Esophagus (tissue), 2 donors: ENCODE measurements around the gene AEBP2. TPM values are rescaled to one million over a fixed set of nuclear protein-coding genes. Genes with fewer than 3 reads are reported as not detected.

Experiments used
- H3K27ac ChIP-seq, 2 donors: one replicate each; pipeline ENCODE4 v1.5.1; 2013; ENCODE audit warnings: low read depth in 2 of 2, mild to moderate bottlenecking in 2 of 2, inconsistent platforms in 1 of 2, low read length in 1 of 2, moderate library complexity in 1 of 2
- H3K27me3 ChIP-seq, 2 donors: one replicate each; pipeline ENCODE4 v1.6.1; 2013; ENCODE audit warnings: low read length in 2 of 2, control low read depth in 1 of 2, mild to moderate bottlenecking in 1 of 2; ENCODE audit not compliant: insufficient read depth in 2 of 2, control insufficient read depth in 1 of 2
- H3K36me3 ChIP-seq, 2 donors: one replicate each; pipeline ENCODE4 v1.6.1; 2013; ENCODE audit warnings: low read length in 1 of 2; ENCODE audit not compliant: control insufficient read depth in 2 of 2, insufficient read depth in 2 of 2
- H3K4me1 ChIP-seq, 2 donors: one replicate each; pipeline ENCODE4 v1.6.1; 2013; ENCODE audit warnings: low read length in 1 of 2; ENCODE audit not compliant: control insufficient read depth in 2 of 2, insufficient read depth in 2 of 2
- H3K4me3 ChIP-seq, 2 donors: one replicate each; pipeline ENCODE4 v1.5.1; 2013; ENCODE audit warnings: low read length in 2 of 2, mild to moderate bottlenecking in 2 of 2, low read depth in 1 of 2, moderate library complexity in 1 of 2
- H3K9me3 ChIP-seq, 2 donors: one replicate each; pipeline ENCODE4 v1.6.1; 2013; ENCODE audit warnings: mild to moderate bottlenecking in 2 of 2, low read depth in 1 of 2, low read length in 1 of 2, moderate library complexity in 1 of 2; ENCODE audit not compliant: control insufficient read depth in 2 of 2, insufficient read depth in 1 of 2
- WGBS, 2 donors: extraction: QIAGEN DNeasy Blood & Tissue Kit; methylation state at CpG; one replicate each; pipeline ENCODE4 v1.1.7; 2013; 5-methylcytosine and 5-hydroxymethylcytosine counted together
- polyA plus RNA-seq, 2 donors: library from polyadenylated mRNA; stranded (reverse); fragments of 200-250 nt; gene quantifications; one replicate each; pipeline ENCODE4 v1.2.3, GENCODE V29; 2013
- donor health status: healthy with polysubstance abuse.
- donor health status: Bipolar disorder and iron deficiency.

The AEBP2 gene
- polyA plus RNA-seq, 2 donors, result 13.6 to 14.0 TPM

DNA sequence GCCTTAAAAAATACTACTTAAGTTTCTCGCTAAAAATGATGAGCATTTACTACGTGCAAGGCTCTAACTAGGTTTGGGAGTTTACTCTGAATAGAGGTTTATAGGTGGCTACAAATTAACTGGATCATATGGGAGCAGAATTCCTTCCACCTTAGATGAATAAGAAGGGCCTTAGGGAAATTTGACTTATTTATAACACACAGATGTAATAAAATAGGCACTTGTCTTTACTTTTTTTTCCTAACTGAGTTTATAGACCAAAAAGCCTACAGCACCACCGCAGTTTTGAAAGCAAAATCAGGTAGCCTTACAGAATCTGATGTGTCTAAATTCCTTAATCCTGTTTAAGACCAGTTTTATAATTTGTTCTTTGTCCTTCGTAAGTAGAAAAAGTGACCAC lies 10.5 kb downstream of the AEBP2 start:
- no peaks in the 10 kb centered on the region for H3K27me3 ChIP-seq
- H3K9me3 ChIP-seq, result no peaks in the 10 kb centered on the region
- 77 to 79% methylated on average over 4 of the region's 4 CpGs for WGBS, 2 donors
- H3K4me3 ChIP-seq, result no peak overlapping the region
- H3K27ac ChIP-seq, result no peak overlapping the region
- H3K4me1 ChIP-seq, result peaks cover under 1 to 2% of the 10 kb centered on the region in 2 donors
- H3K36me3 ChIP-seq, result no peaks in the 10 kb centered on the region

DNA sequence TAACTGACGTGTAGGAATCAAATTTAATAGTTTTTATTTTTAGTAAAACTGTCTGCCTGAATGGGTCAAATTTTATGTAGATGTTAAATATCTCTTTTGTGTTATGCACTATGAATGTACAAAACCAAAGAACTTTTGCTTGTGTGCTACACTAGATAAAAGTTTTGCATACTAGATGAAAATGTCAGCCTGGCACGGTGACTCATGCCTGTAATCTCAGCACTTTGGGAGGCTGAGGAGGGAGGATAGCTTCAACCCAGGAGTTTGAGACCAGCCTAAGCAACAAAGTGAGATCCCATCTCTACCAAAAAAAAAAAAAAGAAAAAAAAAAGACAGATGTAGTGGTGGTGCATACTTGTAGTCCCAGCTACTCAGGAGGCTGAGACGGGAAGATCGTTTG lies 11.1 kb downstream of the AEBP2 start:
- WGBS, 2 donors, result 80 to 84% methylated on average over 4 of the region's 4 CpGs
- H3K4me3 ChIP-seq, result no peak overlapping the region
- H3K4me1 ChIP-seq, result peaks cover 0 to 2% of the 10 kb centered on the region in 2 donors
- no peaks in the 10 kb centered on the region for H3K9me3 ChIP-seq
- H3K27me3 ChIP-seq, result no peaks in the 10 kb centered on the region
- H3K36me3 ChIP-seq, result no peaks in the 10 kb centered on the region
- no peak overlapping the region for H3K27ac ChIP-seq

DNA sequence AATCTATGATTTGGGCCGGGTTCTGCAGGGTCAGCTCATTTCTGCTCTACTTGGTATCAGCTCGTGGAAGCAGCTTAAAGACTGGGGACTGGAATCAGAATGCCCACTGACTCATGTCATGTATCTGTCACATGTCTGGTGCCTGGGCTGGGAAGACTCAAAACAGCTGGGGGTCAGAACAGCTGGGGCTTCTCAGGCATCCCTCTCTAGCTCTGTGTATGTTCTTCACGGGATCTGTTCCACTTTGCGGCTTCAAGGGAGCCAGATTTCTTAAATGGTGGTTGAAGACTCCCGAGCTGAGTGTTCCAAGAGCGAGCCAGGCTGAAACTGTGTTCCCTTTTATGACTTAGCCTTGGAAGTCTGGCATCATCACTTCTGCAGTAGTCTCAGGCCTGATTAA lies 11.9 kb downstream of the AEBP2 start:
- Histone ChIP-seq H3K9me3 (no peaks in the 10 kb centered on the region), H3K4me1 (peaks cover 0 to 2% of the 10 kb centered on the region in 2 donors), H3K4me3 (no peak overlapping the region), H3K36me3 (no peaks in the 10 kb centered on the region), H3K27ac (peak overlapping the region in 1 of 2 donors; percentile 59), H3K27me3 (no peaks in the 10 kb centered on the region)
- WGBS, 2 donors, result 64 to 65% methylated on average over 6 of the region's 6 CpGs

DNA sequence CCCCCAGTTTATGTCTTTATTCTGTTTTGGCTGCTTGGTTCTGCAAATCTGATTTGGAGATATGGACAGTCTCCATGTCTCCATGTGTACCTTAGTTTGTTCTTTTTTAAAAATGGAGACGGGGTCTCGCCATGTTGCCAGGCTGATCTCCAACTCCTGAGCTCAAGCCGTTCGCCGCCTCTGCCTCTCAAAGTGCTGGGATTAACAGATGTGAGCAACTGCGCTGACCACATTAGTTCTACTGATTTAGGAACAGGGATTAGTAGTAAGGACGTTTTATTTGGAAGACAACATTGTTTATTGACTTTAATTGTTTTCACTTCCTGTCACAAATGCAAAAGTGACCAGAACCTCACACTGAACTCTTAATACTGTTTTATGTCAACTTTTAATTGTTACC lies 14.7 kb downstream of the AEBP2 start:
- no peaks in the 10 kb centered on the region for H3K9me3 ChIP-seq
- H3K4me3 ChIP-seq, result no peak overlapping the region
- no peaks in the 10 kb centered on the region for H3K27me3 ChIP-seq
- peaks cover 3 to 11% of the 10 kb centered on the region in 2 donors for H3K4me1 ChIP-seq
- no peak overlapping the region for H3K27ac ChIP-seq
- peaks cover 0 to 3% of the 10 kb centered on the region in 2 donors for H3K36me3 ChIP-seq
- WGBS, 2 donors, result 81 to 84% methylated on average over 7 of the region's 7 CpGs

DNA sequence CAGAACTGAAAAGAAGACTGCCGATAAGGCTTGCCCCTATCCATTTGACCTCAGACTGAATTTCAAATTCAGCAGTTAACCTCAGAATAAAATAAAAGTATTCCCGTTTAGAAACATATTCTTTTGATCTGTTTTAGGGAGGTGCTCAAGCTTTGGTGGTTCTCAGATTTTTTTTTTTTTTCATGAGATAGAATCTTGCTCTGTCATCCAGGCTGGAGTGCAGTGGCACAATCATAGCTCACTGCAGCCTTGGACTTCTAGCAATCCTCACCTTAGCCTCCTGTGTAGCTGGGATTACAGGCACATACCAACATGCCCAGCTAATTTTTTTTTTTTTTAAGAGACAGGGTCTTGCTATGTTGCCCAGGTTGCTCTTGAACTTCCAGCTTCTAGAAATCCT lies 15.5 kb downstream of the AEBP2 start:
- H3K27ac ChIP-seq, result no peak overlapping the region
- WGBS, 2 donors, result 68 to 79% methylated on average over 2 of the region's 2 CpGs
- peaks cover 0 to 3% of the 10 kb centered on the region in 2 donors for H3K36me3 ChIP-seq
- H3K4me1 ChIP-seq, result peaks cover 3 to 11% of the 10 kb centered on the region in 2 donors
- H3K27me3 ChIP-seq, result no peaks in the 10 kb centered on the region
- no peak overlapping the region for H3K4me3 ChIP-seq
- H3K9me3 ChIP-seq, result no peaks in the 10 kb centered on the region

DNA sequence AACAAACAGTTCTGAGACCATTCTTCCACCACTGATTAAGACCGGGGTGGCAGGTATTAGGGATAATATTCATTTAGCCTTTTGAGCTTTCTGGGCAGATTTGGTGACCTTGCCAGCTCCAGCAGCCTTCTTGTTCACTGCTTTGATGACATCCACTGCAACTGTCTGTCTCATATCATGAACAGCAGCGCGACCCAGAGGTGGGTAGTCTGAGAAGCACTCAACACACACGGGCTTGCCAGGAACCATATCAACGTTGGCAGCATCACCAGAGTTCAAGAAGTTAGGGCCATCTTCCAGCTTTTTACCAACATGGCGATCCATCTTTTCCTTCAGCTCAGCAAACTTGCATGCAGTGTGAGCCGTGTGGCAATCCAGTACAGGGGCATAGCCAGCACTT lies 16.9 kb downstream of the AEBP2 start:
- Histone ChIP-seq H3K27me3 (no peaks in the 10 kb centered on the region), H3K27ac (no peak overlapping the region), H3K9me3 (no peaks in the 10 kb centered on the region), H3K4me1 (peaks cover 3 to 9% of the 10 kb centered on the region in 2 donors), H3K36me3 (peaks cover 0 to 3% of the 10 kb centered on the region in 2 donors), H3K4me3 (no peak overlapping the region)
- WGBS, 2 donors, result 91% methylated on average over 7 of the region's 7 CpGs

DNA sequence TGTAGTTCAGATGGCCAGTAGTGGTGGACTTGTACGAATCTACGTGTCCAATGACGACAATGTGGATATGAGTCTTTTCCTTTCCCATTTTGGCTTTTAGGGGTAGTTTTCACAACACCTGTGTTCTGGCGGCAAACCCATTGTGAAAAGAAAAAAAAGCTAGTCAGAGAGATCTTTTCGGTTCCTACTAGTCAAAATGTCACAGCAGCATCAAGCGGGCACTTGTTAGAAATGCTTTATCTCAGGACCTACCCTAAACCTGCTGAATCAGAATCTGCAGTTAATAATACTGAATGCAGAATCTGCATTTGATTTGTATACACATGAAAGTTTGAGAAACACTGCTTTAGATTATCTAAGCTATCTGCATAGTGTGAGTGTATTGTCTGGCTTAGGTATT lies 18.3 kb downstream of the AEBP2 start:
- no peak overlapping the region for H3K27ac ChIP-seq
- no peaks in the 10 kb centered on the region for H3K27me3 ChIP-seq
- 92 to 94% methylated on average over 6 of the region's 6 CpGs for whole genome bisulfite sequencing, 2 donors
- H3K4me1 ChIP-seq, result peaks cover 3 to 9% of the 10 kb centered on the region in 2 donors
- H3K36me3 ChIP-seq, result peaks cover 0 to 3% of the 10 kb centered on the region in 2 donors
- H3K9me3 ChIP-seq, result no peaks in the 10 kb centered on the region
- H3K4me3 ChIP-seq, result no peak overlapping the region

DNA sequence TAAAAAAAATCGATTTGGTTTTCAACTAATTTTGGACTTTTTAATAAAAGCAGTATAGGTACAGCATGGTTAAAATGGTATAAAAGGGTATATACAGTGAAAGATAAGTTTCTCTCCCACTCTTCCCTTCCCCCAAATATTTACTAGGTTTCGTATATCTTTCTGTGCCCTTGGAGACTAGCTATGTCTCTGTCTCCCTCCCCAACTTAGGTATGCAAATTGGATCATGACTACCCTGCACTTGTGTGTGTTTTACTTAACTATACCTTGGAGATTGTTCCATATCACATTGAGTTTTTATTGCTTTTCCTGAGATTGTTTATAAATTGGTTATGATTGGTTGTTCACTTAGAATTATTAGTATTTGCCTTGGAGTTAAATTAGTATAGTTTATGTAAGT lies 19.4 kb downstream of the AEBP2 start:
- Histone ChIP-seq H3K4me3 (no peak overlapping the region), H3K36me3 (peaks cover 0 to 3% of the 10 kb centered on the region in 2 donors), H3K27me3 (no peaks in the 10 kb centered on the region), H3K9me3 (no peaks in the 10 kb centered on the region), H3K27ac (no peak overlapping the region), H3K4me1 (peaks cover 3 to 9% of the 10 kb centered on the region in 2 donors)
- 92 to 95% methylated on average over 2 of the region's 2 CpGs for WGBS, 2 donors

DNA sequence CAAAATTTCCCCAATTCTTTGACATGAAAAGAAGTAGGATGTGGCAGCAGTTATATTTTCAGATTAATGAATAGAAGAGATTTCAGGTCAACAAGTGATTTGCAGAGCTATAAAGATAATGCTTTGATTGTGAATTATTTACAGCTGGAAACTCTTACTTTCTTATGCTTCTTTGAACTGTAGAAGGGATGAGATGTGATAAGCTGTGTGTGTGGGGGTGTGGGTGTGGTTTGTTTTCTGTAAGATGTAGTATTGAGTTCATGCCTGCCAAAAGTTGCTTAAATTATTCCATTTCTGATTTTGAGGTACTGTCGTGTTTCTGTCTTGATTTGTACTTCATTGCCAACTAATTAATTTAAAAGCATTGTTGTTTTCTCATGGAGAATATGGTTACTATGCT lies 22.7 kb downstream of the AEBP2 start:
- H3K4me3 ChIP-seq, result no peak overlapping the region
- no peak overlapping the region for H3K27ac ChIP-seq
- peaks cover 3 to 4% of the 10 kb centered on the region in 2 donors for H3K4me1 ChIP-seq
- no peaks in the 10 kb centered on the region for H3K36me3 ChIP-seq
- H3K9me3 ChIP-seq, result no peaks in the 10 kb centered on the region
- WGBS, 2 donors, result 10 to 13% methylated on average over 1 of the region's 1 CpG
- no peaks in the 10 kb centered on the region for H3K27me3 ChIP-seq

DNA sequence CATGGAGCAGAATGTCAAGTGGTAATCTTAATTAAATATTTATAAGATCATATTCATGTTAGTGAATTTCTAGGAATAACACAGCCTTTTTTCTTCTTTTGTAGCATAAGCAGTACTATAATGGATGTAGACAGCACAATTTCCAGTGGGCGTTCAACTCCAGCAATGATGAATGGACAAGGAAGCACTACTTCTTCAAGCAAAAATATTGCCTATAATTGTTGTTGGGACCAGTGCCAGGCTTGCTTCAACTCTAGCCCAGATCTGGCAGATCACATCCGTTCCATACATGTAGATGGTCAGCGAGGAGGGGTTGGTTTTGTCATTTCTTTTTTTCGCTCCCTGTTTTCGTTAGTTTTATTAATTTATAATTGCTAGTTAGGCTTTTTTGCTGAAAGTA lies 23.1 kb downstream of the AEBP2 start:
- H3K4me1 ChIP-seq, result peaks cover 2 to 3% of the 10 kb centered on the region in 2 donors
- 56 to 66% methylated on average over 5 of the region's 5 CpGs for whole genome bisulfite sequencing, 2 donors
- no peak overlapping the region for H3K4me3 ChIP-seq
- H3K36me3 ChIP-seq, result no peaks in the 10 kb centered on the region
- no peak overlapping the region for H3K27ac ChIP-seq
- H3K9me3 ChIP-seq, result no peaks in the 10 kb centered on the region
- no peaks in the 10 kb centered on the region for H3K27me3 ChIP-seq
